ENCODE measurements around the gene RAD18.

- no peak for TF ChIP-seq CTCF (conservative IDR thresholded peaks at IDR 0.05 in 1 of 2, IDR thresholded peaks at IDR 0.05 in 1 of 2; ENCODE audit: extremely low read depth in 1 of 2, insufficient read depth in 1 of 2, low read depth in 1 of 2, low read length in 2 of 2)
- no peak for TF ChIP-seq EZH2 (IDR thresholded peaks at IDR 0.05; ENCODE audit: borderline replicate concordance, low read length)
Observed at GRCh38 chr3:8842293-8842692, 121.0 kb downstream of the RAD18 start.
